Activated CD8-positive, alpha-beta memory T cell treated with anti-CD3 and anti-CD28 coated beads for 24 hours (primary cell): ENCODE results near the gene IFT80.
"Not testable (repeated sequence)": the region's sequence is repeated elsewhere in the genome, so short reads cannot be mapped to it uniquely, and the experiment has no call there.

Source experiments
- DNase-seq: peaks from one replicate; pipeline ENCODE4 v3.0.0-alpha.2; 2020

IFT80 gene

GRCh38 chr3:160257606-160258005 is 141.4 kb downstream of the IFT80 start:
- DNase-seq: no peak

GRCh38 chr3:160253298-160253697 is 145.7 kb downstream of the IFT80 start:
- no peak for DNase-seq

DNA sequence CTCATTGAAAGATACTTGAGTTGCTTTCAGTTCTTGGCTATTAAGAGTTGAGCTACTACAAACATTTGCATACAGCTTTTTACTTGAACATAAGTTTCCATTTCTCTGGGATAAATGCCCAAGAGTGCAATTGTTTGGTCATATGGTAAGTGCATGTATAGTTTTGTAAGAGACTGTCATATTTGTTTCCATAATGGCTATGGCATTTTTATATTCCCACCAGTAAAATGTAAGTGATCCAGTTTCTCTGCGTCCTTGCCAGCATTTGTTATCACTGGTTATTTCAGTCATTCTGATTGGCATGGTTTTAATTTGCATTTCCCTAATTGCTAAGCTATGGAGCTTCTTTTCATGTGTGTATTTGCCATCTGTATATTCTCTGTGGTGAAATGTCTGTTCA is 151.3 kb downstream of the IFT80 start:
- DNase-seq: no peak

- DNase-seq: no peak
Measured at GRCh38 chr3:160245261-160245800, 153.7 kb downstream of the IFT80 start.

GRCh38 chr3:160240719-160241118 is 158.3 kb downstream of the IFT80 start:
- not testable (repeated sequence) for DNase-seq

- DNase-seq: no peak
Measured at GRCh38 chr3:160232014-160232413, 167.0 kb downstream of the IFT80 start.

DNA sequence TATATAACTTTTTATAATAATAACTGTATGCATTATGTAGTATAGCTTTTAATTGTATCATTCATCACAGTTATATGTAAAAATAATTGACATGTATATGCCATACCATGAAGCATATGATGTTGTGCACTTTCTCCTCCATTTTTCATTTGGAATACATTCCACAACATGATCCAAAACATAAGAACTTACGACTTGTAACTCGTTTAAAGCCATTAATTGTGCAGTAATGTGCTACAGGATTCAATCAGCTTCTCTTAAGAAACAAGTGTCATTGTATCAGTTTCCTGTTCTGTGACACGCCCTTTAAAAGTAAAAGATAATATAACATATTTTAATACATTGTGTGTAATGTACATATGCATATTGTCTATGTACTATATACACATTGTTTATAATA is 171.6 kb downstream of the IFT80 start:
- no peak for DNase-seq

DNA sequence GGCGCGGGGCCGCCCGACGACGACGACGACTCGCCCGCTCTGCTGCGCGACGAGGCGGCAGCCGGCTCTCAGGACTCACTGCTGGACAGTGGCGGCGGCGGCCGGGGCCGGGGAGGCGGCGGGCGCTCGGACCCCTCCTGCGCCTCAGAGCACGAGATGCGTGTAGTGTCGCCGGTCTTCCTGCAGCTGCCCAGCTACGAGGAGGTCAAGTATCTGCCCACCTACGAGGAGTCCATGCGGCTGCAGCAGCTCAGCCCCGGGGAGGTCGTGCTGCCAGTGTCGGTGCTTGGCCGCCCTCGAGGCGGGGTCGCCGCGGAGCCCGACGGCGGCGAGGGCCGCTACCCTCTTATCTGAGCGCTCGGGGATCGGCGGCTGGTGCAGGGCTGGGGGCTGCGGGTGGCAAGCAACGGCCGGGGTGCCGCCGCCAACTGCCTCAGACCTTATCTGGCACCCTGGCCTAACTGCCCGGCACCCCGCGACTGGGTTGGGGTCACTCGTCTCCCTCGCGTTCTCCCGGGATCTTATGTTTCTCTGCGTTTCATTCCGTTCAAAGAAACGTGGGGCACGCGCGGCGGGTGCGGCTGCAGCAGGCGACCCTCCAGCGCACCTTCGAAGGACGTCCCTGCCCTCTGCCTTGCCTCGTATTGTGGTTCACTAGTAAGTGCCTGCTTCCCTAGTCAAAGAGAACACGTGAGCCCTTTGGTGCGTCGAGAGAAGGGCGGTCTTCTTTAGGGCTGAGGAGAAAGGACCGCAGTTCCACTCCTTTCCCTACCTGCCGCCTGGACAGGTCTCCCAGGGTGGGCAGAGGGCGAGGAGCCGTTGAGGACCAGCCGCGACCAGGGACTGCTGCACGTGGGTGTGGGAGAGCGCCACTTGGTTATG is 172.8 kb downstream of the IFT80 start:
- DNase-seq: peak; percentile 59

GRCh38 chr3:160225176-160226025 is 173.6 kb downstream of the IFT80 start, which contains the start of gene C3orf80:
C3orf80 (plus strand) TSS chr3:160225422; CDS start chr3:160225636, 214 bp downstream.
- peak; percentile 75 for DNase-seq

- DNase-seq: no peak
Measured at GRCh38 chr3:160224811-160225175, 174.2 kb downstream of the IFT80 start.

GRCh38 chr3:160224256-160224655 is 174.8 kb downstream of the IFT80 start:
- DNase-seq: no peak

DNA sequence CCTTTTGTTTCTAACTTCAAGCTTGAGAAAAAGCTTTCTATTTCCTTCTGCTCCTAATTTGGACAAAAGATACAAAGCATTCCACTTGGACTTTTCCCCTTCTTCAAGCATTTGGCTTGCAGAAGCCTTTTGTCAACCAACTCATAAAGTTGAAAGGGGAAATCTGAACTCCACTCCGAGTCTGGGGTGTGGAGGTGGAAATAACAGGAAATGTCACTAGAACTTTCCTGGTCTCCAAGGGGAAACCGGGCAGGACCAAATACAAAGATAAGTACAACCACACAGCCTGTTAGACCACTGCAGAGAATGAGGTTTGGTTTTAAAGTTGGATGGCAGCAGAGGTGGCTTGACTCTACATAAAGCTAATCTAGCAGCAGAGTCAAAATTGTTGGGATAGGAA is 178.0 kb downstream of the IFT80 start:
- no peak for DNase-seq

- DNase-seq: no peak
Measured at GRCh38 chr3:160220038-160220437, 179.0 kb downstream of the IFT80 start.

DNA sequence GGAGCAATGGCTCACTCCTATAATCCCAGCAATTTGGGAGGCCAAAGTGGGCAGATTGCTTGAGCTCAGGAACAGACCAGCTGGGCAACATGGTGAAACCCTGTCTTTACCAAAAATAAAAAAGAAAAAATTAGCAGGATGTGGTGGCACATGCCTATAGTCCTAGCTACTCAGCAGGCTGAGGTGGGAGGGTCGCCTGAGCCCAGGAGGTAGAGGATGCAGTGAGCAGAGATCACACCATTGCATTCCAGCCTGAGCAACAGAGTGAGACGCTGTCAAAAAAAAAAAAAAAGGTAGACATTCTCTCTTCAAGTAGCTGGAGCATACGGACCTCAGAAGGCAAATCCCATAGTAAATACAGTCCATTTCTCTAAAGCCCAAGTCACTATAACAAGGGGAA is 180.9 kb downstream of the IFT80 start:
- DNase-seq: no peak

DNA sequence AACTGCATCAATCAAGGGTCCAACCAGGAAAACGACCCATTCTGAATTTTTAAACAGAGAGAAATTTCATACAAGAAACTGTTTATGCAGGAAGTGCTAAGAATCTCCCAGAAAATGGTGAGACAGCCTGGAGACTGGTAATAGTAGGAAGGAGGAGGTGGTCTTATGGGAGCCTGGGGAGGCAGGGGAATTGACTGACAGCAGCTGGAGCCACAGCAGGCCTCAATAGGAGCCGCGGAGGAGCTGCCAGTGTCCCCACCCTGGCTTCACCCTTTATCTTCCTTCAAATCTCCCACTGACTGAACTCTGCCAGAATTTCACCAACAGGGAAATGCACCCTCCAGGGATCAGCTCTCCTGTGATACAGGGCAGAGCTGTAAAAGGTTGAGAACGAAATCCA is 181.3 kb downstream of the IFT80 start:
- no peak for DNase-seq

DNA sequence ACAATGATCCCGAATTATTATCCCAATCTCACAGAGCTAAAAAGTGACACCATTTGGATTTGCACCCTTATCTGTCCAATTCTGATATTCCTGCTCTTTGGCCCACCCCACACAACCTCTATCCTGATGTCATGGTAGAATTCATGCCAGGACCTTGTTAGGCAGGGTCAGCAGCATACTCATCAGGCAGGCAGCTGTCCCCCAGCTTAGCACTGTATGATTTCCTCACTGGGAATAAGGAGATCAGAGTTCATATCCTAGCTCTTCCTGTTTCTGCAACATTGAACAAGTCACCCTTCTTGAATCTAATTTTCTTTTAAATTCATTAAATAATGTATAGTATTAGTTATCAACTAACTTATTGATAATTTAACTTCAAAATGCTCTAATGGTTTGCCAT is 185.8 kb downstream of the IFT80 start:
- DNase-seq: no peak

GRCh38 chr3:160210799-160211221 is 188.2 kb downstream of the IFT80 start:
- no peak for DNase-seq

DNA sequence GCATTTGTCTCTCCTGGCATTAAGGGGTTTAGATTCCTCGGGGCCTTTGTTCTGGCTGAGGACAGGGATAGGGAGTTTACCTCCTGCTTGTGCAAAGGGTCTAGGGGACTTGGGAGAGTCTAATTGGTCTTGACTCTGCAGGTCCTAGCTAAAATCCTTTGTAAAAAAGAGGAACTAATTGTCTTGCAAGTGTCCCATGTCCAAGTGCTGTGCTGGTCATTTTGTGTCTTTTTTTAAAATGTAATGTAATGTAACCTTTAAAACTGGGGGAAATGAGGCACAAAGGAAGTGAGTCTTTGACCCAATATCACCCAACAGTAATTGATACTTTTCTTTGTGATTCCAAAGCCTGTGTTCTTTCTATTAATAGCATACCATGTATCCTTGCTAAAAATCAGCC is 188.7 kb downstream of the IFT80 start:
- no peak for DNase-seq
